Measurements from ENCODE around the gene IRF2.

IRF2 gene

GRCh38 chr4:184398741-184399511, 75.4 kb downstream of the IRF2 start:
- ATAC-seq, result no peak
- TF ChIP-seq TSHZ2 (CRISPR knock-in tag; IDR thresholded peaks at IDR 0.05), result no peak
- TF ChIP-seq CSDC2 (CRISPR knock-in tag; IDR thresholded peaks at IDR 0.05), result no peak
- no peak for TF ChIP-seq ZNF565 (CRISPR knock-in tag; conservative IDR thresholded peaks at IDR 0.05; ENCODE audit: low read depth)
- no peak for TF ChIP-seq ZFP3 (CRISPR knock-in tag; IDR thresholded peaks at IDR 0.05)
- no peak for TF ChIP-seq CREB5 (CRISPR knock-in tag; IDR thresholded peaks at IDR 0.05; ENCODE audit: low read depth)
- no peak for TF ChIP-seq OSR1 (CRISPR knock-in tag; IDR thresholded peaks at IDR 0.05)
- no peak for TF ChIP-seq CSRNP3 (CRISPR knock-in tag; IDR thresholded peaks at IDR 0.05)
- no peak for TF ChIP-seq ARNTL (CRISPR knock-in tag; IDR thresholded peaks at IDR 0.05; ENCODE audit: borderline replicate concordance, low read depth)
- no peak for TF ChIP-seq ISL1 (CRISPR knock-in tag; IDR thresholded peaks at IDR 0.05)
- no peak for TF ChIP-seq GLIS3 (CRISPR knock-in tag; IDR thresholded peaks at IDR 0.05)
- TF ChIP-seq ESRRG (CRISPR knock-in tag; IDR thresholded peaks at IDR 0.05), result no peak
- no peak for TF ChIP-seq ZC3H10 (CRISPR knock-in tag; IDR thresholded peaks at IDR 0.05)
- TF ChIP-seq BACH2 (CRISPR knock-in tag; IDR thresholded peaks at IDR 0.05; ENCODE audit: borderline replicate concordance), result no peak

- no peak for ATAC-seq
- TF ChIP-seq GLIS3 (CRISPR knock-in tag; IDR thresholded peaks at IDR 0.05) (no peak), CSRNP3 (CRISPR knock-in tag; IDR thresholded peaks at IDR 0.05) (no peak), ESRRG (CRISPR knock-in tag; IDR thresholded peaks at IDR 0.05) (no peak), SNAI2 (CRISPR knock-in tag; IDR thresholded peaks at IDR 0.05) (no peak), ZNF565 (CRISPR knock-in tag; conservative IDR thresholded peaks at IDR 0.05; ENCODE audit: low read depth) (no peak), ZFP3 (CRISPR knock-in tag; IDR thresholded peaks at IDR 0.05) (no peak), POU6F1 (CRISPR knock-in tag; IDR thresholded peaks at IDR 0.05; ENCODE audit: borderline replicate concordance, low read depth) (no peak), ZNF8 (CRISPR knock-in tag; IDR thresholded peaks at IDR 0.05) (no peak), ZNF70 (CRISPR knock-in tag; IDR thresholded peaks at IDR 0.05) (no peak), ISL1 (CRISPR knock-in tag; IDR thresholded peaks at IDR 0.05) (no peak)
Observed at GRCh38 chr4:184397516-184398163, 76.7 kb downstream of the IRF2 start.

- no peak for ATAC-seq
- TF ChIP-seq ZFP3 (CRISPR knock-in tag; IDR thresholded peaks at IDR 0.05) (no peak), GLIS3 (CRISPR knock-in tag; IDR thresholded peaks at IDR 0.05) (no peak), SNAI2 (CRISPR knock-in tag; IDR thresholded peaks at IDR 0.05) (no peak), ARNTL (CRISPR knock-in tag; IDR thresholded peaks at IDR 0.05; ENCODE audit: borderline replicate concordance, low read depth) (no peak), ZNF8 (CRISPR knock-in tag; IDR thresholded peaks at IDR 0.05) (no peak), RARB (CRISPR knock-in tag; IDR thresholded peaks at IDR 0.05) (no peak), CSDC2 (CRISPR knock-in tag; IDR thresholded peaks at IDR 0.05) (no peak)
Observed at GRCh38 chr4:184396570-184397515, 77.5 kb downstream of the IRF2 start.
